NCI-H2081 treated with DMSO at 0.1 percent for 48 hours (cell line): ENCODE data around the gene PLEKHA7.
A peak's percentile ranks its signal among the peaks of the same experiment; 100 is the strongest.

Source experiments
- DNase-seq: peaks from one replicate; lab custom pipeline; 2025; lab: John Stamatoyannopoulos, UW

Gene PLEKHA7

DNA sequence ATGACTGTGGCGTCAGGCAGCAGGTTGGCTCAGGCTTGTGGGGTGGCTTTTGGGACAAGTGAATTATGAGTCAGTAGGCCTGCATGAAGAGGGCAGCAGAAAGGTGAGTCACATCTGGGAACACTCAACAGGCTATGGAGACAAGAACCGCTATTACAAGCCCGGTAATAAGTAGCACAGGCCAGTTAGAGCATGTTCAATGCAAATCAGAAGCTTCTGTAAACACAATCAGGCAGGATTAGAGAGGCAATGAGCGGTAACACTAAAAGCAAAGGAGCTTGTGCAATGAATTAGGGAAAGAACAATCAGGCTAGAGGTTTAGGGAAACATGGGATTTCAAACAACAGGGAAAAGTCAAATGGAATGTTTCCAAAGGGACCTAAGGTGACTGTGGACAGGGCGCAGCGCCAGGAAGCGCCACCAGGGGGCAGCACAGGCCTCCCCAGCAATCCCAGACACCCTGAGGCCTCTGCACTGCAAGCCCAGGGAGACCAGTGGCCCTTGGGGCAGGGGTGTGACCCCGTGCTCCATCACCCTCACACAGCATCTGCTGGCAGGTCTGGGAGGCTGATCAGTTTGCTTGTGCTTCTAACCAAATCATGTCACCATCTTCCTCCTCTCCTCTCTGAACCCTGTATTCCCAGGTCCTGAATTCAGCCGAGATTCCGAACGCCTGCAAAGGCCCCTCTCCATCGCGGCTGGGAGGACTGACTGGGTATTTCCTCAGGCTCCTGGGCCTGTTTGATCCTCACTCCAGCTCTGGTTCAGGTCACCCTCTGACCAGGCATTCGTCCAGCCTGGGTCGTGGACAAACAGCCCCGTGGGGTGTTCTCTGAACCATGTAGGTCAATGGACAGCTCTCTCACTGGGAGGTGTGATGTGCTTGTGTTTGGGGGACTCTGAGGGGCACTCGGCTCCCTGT is 225.8 kb downstream of the PLEKHA7 start:
- no peak for DNase-seq

DNA sequence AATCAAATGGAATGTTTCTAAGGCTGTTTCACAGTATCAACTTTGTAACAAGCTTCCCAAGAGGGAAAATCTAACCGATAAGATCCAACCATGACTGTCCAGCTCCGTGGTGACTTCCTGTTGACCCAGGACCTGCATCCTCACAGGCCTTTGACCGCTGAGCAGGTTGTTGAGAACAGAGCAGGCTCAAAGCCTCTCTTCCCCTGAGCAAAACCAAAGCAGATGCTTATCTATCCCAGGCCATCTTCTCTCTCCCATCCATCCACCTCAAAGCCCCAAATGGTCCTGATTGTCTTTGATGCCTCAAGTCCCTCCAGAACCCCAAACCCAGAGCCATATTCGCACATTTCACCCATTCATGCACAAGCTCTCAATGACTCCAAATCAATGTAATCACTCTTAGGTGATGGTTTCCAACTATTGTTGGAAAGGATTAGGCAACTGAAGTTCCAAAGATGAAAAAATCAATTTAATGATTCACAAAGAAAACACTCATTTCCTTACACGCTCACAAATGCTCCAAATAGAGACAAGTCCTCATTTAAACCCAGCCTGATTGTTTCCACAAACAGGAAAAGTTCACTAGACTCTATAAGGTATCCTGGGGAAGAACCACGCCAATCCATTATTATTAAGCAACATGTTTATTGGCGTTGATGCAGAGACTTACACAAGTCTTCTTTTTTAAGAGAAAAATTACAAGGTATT is 227.0 kb downstream of the PLEKHA7 start:
- no peak for DNase-seq

DNA sequence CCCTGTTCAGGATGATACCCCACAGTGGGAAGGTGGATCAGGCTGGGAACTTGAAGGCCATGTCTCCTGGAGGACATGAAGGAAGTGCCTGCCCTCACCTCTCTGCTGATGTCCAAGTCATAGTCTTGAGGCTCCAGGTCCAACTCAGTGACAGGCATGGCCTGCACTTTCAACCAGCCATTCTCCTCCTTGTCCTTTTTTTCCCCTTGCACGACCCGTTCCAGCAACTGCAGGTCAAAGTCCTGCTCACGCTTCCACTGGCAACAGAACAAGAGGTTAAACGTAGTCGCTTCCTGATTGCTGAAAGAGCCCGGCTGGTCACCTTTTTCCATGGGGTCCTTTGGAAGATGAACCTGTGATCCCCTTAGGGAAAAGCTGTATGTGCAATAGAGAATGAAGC is 228.1 kb downstream of the PLEKHA7 start:
- no peak for DNase-seq

DNA sequence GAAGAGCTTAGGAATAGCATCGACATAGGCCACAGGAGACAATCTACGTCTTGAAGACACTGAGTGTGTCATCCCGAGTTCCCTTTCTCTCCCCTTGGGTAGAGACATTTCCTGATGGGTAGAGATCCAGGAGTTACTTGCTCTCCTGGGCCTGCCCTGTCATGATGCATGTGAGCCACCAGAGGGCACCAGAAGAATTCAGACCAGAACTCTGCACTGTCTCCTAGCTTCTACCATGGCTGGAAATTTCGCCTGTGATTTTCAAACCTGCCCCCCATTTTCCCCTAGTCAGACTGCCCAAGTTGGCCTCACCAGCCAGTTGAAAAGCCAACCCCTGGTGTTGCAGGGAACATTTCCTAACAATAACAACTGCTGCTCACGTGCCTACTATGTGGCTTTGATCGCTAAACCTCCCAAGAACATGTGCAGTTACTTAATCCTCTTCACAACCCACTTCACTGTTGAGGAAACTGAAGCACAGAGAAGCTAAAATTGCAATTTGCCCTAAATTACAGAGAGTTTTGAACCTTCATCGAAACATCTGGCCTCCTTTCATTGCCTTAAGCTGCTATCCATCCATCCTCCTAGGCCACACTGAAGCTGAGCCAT is 228.6 kb downstream of the PLEKHA7 start:
- peak; percentile 8 for DNase-seq

DNA sequence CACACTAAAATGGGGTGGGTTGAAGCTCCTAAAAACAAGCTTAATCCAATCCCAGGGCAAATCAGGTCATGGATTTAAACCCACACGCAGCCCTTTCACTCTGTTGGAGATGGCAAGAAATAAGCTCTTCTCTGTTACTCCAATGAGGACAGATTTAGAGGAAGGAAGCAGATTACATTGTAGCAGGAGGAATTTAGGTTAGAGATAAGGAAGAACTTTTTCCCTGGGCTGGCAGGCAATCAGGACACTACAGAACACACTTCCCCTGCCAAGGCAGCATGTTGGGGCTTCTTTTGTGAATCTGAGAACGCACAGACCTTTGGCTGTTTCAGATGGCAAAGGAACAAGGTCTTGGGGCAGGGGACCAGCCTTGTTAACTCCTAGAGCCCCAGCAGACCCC is 229.5 kb downstream of the PLEKHA7 start:
- DNase-seq = no peak

DNA sequence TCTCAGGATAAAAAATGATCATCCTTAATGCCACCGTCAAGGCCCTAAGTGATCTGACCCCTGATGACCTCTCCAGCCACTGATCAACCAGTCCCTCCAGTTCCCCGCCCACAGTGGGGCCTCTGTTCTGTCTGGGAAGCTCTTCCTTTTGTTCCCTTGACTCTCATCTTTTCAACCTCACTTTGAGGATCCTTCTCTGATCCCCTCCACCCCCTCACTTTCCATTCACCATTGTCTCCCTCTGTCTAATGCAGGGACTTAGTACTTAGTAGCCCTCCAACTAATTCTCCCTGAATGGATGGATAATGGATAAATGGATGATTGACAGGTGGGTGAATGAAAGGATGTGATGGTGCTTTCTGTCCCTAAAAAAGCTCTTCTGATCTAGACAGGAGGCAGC is 230.1 kb downstream of the PLEKHA7 start:
- no peak for DNase-seq

DNA sequence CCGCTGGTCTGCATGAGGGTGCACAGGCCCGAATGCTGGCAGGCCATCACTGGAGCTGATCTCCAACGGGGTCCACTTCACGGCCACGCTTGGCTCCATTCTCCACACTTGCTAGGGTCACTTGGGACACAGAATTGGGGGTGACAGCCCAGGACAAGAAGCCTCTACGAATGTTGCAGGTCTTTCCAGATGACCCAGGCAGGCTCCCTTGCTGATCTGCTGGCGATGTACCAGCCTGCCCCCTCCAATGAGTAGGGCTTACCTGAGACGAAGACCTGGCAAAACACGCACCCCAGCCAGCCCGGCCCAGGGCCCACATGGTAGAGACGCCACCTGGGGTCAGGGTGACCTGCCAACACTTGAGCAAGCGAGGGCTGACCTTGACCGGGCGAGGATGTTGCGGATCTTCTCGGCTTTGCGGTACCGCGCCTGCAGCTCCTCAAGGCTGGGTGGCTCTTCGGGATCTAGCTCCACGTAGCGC is 230.9 kb downstream of the PLEKHA7 start:
- DNase-seq = no peak

DNA sequence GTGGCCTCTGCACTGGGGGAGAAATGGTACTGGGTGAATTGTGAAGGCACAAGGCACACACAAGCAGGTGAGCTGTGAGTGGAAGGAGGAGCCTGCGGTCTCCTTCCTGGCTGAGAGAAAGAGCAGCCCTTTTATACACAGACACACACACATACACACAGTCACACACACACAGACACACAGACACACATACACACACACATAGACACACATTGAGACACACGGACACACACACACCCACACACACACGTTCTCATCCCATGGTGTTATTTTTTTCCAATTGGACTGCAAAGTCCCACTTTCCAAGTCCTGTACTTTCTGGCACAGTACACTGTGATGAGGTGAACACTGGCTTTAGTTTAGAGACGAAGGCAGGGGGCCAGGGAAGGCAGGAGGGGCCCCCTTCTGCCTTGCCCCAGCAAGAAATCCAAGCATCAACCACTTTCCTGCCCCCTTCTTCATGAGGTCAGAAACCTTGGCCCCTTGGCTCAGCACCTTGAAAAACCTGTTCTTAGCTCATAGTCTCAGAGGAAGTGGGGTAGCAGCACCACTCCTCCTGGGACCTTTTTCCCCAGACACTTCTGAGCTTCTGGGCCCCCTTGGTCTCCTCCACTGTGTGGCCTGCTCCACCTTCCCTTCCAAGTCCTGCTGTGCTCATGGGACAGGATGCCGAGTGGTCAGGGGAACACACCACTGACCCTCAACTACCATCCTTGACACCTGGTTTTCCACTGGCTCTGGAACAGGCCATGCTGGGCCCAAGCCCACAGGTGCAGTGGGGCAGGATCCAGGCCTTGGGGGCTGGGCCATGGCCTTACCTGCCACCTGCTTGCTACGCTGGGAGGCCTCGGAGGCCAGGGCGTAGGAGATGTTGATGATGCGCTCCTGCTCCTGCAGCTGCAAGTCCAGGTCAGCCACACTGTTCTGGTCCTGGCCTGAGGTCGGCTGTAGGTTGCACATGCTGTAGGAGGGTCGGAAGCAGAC is 232.0 kb downstream of the PLEKHA7 start:
- DNase-seq = no peak

DNA sequence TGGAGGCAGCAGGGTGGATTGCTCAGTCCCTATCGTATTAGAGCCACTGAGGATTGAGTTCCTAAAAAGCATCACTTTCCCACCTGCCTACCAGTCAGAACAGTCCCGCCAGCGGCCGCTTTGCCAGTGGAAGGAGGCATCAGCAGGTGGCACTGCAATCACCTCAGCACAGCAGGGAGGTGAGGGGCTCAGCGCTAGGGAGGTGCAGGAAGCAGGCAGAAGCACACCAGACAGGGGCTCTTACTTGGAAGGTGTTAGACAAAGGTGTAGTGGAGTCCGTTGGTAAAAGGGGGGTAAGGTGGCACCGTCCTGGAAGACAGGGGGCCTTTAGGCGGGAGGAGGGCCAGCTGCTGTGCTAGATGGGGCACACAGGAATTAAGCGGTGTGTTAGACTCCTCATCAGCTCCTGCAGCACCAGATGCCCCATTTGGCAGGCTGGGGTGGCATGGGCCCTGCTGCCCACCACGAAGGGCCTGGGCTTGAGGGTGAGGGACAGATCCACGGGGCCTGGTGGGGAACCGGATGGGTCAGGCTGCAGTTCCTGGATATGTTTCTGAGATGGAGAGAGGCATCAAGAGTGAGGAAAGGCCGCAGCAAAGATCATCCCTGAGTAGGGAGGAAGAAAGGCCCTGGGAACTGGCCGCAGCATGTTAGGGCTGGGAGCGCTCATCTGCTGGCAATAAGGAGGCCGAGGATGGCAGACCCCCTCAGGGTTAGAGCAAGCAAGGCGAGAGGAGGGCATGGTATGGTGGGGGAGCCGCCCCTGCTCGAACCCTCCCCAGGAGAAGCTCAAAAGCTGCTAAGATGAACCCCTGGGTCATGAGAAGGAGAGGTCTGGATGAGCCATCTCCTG is 233.3 kb downstream of the PLEKHA7 start:
- no peak for DNase-seq

DNA sequence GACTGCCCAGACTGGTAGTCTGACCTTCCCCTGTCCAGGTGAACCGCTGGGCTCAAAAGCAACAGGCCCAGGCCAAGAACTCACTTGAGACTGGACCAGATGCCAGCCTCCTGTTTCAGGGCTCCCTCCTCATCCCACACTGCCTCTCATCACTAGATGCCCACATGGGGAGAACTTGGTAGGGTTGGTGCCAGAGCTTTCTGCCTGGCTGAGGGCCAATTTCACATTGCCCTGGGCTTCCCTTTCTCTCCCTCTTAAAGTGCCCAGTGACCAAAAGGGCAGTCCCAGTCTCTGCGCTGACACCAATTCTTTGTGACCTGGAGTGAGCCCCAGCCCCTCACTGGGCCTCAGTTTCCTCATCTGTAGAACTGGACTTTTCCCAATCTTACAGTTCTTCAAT is 234.1 kb downstream of the PLEKHA7 start:
- no peak for DNase-seq

DNA sequence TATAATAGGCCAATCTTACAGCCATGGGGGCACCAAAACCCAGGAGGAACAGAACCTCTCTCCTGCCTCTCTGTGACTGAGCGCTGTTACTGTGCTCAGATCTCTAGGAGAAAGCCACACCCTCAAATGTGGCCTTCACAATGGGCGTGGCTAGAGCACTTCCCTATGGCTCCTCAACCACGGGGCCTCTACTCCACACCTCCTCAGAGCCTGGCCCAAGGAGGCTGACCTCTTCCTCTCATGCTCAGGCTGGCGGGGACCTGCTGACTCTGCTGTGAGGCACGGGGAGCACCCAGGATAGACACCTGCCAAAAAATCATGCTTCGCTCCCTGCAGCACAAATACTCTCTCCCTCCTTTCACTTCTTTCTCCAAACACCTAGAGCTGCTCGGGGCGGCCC is 234.8 kb downstream of the PLEKHA7 start:
- no peak for DNase-seq

DNA sequence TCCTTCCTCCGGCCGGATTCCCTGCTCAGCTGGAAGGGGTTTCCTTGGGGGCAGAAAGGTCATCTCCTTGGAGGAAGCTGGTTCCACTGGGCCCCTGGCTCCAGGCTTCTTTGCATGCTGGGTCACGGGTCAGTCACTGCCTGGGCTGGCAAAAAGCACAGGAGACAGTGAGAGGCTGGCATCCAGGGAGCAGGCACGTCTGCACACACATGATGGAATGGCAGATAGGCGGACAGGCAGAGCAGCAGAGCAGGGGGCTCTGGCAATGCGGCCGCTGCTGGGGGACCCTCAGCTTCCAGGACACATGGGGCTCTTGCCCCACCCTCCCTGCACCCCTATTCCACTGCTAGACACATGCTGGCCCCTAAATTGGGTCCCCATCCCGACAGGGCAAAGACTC is 235.3 kb downstream of the PLEKHA7 start:
- no peak for DNase-seq

DNA sequence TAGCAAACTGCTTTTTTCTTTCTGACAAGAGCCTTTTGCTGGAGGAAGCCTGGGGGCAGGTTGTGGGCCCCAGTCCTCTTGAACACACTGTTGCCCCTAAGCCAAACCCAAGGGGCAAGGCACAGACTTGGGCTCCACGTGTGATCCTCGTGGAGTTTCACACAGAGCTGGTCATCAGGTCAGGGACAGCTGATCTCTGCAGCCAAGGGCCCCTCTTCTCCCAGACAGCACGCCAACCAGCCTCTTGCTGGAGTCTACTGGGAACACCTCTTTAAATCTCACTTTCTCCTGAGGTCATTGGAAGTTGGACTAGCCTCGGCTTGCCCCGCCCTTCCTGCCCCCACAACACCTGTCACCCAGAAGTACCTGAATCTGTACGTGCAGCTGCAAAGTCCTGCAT is 235.9 kb downstream of the PLEKHA7 start:
- DNase-seq = no peak

DNA sequence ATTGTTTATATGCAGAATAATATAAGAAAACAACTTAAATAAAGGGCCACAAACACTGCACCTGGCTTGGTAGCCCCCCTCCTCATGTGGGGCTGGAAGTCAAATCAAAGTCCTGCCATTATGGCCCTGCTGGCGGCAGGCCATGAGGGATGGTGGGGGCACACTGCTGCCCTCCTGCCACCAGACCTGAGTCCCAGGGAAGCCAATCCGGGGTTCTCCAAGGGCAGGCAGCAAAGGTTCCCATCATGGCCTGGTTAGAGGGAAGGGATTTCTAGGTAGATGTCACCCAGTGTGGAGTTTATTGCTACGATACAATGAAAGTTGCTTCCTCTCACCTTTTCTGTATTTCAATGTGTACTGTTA is 236.6 kb downstream of the PLEKHA7 start:
- no peak for DNase-seq

DNA sequence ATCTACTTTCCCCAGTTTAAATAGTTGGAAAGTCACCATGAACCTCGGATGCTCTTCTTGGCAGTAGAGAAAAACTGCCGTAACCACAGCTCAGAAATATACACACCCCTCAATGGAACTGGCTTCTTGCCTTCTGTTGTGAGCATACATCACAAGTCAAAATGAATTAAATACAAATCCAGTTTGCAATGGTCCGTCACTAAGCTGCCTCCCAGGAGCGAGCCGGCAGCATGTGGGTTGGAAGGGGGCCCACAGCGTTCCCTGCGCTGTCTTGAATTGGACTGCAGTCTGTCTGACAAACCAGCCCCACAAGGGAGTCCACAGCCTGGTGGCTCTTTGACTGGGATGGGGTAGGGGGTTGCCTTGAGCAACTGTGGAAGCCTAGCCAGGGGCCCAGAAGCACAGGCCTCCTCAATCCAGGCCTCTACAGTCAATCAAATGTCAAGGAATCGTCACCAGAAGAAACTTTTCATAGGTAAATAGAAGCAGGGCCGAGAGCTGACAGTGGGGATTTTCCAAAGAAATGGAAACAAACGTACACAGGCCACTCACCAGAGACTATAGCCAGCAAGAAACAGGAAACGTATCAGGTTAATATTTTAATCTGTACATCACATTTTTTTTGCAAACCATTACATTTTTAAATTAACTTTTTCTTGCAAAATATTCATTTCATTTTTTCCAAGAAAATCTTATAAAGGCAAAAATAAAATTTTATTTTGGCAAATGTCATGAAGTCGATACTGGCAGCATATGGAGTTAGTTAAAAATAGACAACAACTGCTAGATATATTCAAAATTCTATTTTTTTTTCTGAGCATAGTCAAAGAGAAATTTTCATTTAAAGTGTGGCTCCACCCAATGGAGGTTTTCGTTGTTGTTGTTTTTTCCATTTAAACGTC is 237.3 kb downstream of the PLEKHA7 start:
- no peak for DNase-seq

DNA sequence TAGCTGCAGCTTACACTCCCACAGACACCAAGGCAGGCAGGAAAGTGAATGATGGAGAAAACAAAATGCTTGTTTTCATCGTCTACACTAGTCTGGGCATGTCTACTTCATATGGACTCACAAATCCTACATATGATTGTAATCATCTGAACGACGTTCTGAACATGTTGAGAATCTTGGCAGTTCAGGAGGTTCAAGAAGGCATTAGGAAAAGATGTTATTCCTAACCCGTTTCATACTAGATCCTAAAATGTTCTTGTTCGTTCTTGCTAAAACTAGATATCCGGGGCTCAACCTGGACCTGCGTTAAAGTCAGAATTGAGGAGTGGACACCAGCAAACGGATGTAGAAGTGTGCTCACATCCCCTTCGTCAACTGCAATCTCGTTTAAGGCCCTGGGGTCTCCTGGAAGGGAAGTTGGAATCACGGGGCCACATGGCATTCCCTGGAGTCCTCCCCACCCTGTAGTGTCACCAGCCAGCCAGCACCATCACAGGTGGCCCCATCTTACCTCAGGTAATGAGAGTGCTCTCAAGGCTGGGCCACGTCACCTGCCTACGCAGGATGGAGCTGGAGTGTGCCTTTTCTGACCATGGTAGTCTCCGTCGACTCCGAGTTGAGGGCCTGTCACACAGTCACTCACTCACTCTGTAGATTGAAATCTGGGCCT is 238.5 kb downstream of the PLEKHA7 start:
- DNase-seq = no peak

DNA sequence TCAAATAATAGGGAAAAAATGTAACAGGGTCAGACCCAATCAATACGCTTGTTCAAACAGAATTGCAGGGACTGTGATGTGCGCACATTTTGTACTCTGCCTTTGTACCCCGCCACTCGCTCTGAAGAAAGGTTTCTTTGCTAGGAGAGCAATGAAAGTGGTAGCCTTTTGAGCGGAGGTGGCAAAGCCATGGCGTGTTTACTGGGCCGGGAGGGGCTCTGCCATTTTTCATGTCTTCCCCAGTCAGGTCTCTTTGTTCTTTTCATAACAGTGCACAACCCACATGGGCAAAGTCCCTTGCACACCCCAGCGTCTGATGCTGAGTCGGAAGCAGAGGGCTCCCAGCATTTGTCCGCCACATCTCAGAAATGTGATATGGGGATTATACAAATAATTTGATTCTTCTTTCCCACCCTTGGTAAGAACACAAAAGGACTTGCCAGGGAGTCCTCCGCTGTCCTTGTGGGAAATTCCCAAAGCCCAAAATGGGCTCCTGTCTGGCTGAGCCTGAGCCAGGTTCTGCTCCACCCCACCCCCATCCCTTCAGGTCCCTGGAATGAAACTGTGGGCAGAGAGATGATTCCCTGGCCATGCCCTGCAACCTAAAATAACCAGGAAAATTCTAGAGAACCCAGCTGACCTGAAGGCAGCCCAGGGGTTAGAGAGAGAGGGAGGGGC is 239.1 kb downstream of the PLEKHA7 start:
- DNase-seq = no peak
